Suppressor macrophage treated with lipopolysaccharide for 4 hours (primary cell): ENCODE results near the gene DR1.
A peak's percentile ranks its signal among the peaks of the same experiment; 100 is the strongest.

ENCODE experiments used
- DNase-seq: peaks from one replicate; pipeline ENCODE4 v3.0.0-alpha.2; 2020

The DR1 gene

GRCh38 chr1:93395195-93395594 is 49.5 kb downstream of the DR1 start:
- DNase-seq = no peak

DNA sequence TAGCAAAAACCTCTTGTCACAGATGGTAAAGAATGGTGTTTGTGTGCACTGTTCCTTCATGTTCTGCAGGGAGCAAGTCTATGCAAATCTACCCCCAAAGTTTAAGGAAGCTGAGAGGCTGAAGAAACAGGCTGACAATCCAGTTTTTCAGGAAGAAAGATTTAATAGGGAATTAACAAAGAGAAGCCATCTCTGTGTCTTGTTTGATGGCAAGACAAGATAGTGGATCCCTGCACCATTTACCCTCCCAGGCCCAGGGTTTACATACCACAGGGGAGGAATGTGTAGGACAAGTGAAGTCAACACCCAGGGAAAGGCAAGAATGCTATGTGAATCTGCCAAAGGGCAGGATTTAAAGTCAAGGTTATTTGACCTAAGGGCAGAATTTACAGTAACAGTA is 54.1 kb downstream of the DR1 start:
- no peak for DNase-seq

DNA sequence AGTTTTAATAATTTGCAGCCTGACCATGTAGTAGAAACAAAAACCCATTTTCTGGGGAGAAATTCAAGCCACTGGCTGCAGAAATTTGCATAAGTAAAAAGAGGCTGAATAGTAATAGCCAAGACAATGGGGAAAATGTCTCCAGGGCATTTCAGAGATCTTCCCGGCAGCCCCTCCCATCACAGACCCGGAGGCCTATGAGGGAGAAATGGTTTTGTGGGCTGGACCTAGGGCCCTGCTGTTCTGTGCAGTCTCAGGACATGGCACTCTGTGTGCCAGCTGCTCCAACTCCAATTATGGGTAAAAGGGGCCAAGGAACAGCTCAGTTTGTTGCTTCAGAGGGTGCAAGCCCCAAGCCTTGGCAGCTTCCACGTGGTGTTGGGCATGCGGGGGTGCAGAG is 62.5 kb downstream of the DR1 start:
- no peak for DNase-seq

GRCh38 chr1:93411000-93411399 is 65.3 kb downstream of the DR1 start:
- no peak for DNase-seq

GRCh38 chr1:93414749-93415148 is 69.0 kb downstream of the DR1 start:
- DNase-seq = peak; percentile 27

DNA sequence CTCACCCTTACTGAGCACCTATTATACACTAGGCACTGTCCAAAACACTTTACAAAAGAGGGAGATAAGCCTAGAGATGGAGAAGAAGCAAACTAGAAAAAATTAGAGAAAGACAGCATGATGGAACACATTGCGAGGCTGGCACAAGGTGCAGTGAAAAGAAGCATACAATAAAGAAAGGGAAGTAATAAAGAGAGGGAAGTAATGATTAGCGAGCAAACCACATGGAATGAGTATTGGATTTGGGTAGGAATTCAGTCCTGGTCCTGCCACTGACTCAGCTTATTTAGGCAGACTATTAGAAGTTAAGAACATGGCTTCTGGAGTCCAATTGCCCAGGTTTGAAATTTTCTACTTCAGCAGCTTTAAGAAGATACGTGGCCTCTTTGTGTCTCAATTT is 69.6 kb downstream of the DR1 start:
- no peak for DNase-seq

GRCh38 chr1:93416183-93416582 is 70.5 kb downstream of the DR1 start:
- no peak for DNase-seq
